ENCODE results near the gene FADS2. TPM values are rescaled to one million over a fixed set of nuclear protein-coding genes. Genes with fewer than 3 reads are reported as not detected.

Gene FADS2
- polyA plus RNA-seq, 4 donors = 86.1 to 110 (median 94.1) TPM

- DNase-seq (ENCODE audit: low read depth in 4 of 4, low spot score in 3 of 4) = no peak
Measured at GRCh38 chr11:61842528-61842820, 14.4 kb downstream of the FADS2 start.

- no peak for DNase-seq (ENCODE audit: low read depth in 4 of 4, low spot score in 3 of 4)
Measured at GRCh38 chr11:61844909-61845565, 16.9 kb downstream of the FADS2 start.

GRCh38 chr11:61846362-61847020, 18.4 kb downstream of the FADS2 start:
- DNase-seq (ENCODE audit: low read depth in 4 of 4, low spot score in 3 of 4) = no peak

- no peak for DNase-seq (ENCODE audit: low read depth in 4 of 4, low spot score in 3 of 4)
Measured at GRCh38 chr11:61847914-61848581, 19.9 kb downstream of the FADS2 start.

- no peak for DNase-seq (ENCODE audit: low read depth in 4 of 4, low spot score in 3 of 4)
Measured at GRCh38 chr11:61848631-61849030, 20.5 kb downstream of the FADS2 start.

- no peak for DNase-seq (ENCODE audit: low read depth in 4 of 4, low spot score in 3 of 4)
Measured at GRCh38 chr11:61850687-61851086, 22.6 kb downstream of the FADS2 start.

- DNase-seq (ENCODE audit: low read depth in 4 of 4, low spot score in 3 of 4) = no peak
Measured at GRCh38 chr11:61851113-61851899, 23.2 kb downstream of the FADS2 start.

- no peak for DNase-seq (ENCODE audit: low read depth in 4 of 4, low spot score in 3 of 4)
Measured at GRCh38 chr11:61851900-61852295, 23.8 kb downstream of the FADS2 start.

GRCh38 chr11:61853698-61854169, 25.6 kb downstream of the FADS2 start:
- DNase-seq (ENCODE audit: low read depth in 4 of 4, low spot score in 3 of 4) = no peak

GRCh38 chr11:61854206-61854895, 26.3 kb downstream of the FADS2 start:
- DNase-seq (ENCODE audit: low read depth in 4 of 4, low spot score in 3 of 4) = no peak

GRCh38 chr11:61854966-61855714, 27.0 kb downstream of the FADS2 start:
- no peak for DNase-seq (ENCODE audit: low read depth in 4 of 4, low spot score in 3 of 4)

- no peak for DNase-seq (ENCODE audit: low read depth in 4 of 4, low spot score in 3 of 4)
Measured at GRCh38 chr11:61855939-61856680, 28.0 kb downstream of the FADS2 start.

GRCh38 chr11:61860054-61860903, 32.2 kb downstream of the FADS2 start:
- DNase-seq (ENCODE audit: low read depth in 4 of 4, low spot score in 3 of 4) = no peak

GRCh38 chr11:61861634-61862033, 33.5 kb downstream of the FADS2 start:
- no peak for DNase-seq (ENCODE audit: low read depth in 4 of 4, low spot score in 3 of 4)

GRCh38 chr11:61862714-61863547, 34.8 kb downstream of the FADS2 start:
- no peak for DNase-seq (ENCODE audit: low read depth in 4 of 4, low spot score in 3 of 4)

GRCh38 chr11:61863548-61864081, 35.5 kb downstream of the FADS2 start:
- no peak for DNase-seq (ENCODE audit: low read depth in 4 of 4, low spot score in 3 of 4)

All from right renal pelvis (tissue), 4 donors.